ENCODE results near the gene KDM4D. TPM values are rescaled to one million over a fixed set of nuclear protein-coding genes. Genes with fewer than 3 reads are reported as not detected.

KDM4D gene
- total and polyA plus RNA-seq, 2 experiments from 2014 or later: 0.65 to 0.94 TPM

DNA sequence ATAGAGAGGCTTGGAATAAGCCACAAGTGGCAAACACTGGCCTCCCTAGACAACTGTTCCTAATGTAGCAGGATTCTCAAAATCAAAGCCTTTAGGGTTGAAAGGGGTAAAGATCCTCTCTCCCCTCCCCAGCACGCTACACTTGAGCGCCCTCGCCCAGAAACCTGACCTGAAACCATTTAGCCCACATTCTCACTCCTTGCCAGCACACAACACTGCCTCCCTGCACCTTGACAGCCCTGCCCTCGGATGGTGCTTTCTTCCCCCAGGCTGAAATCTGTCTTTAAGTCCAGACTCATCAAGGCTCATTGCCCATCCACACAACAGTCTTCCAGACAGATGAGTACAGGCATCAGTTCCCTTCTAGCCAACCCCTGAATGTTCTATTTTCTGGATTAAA lies 26.7 kb upstream of the KDM4D start:
- H3K27ac Mint-ChIP-seq: no peak overlapping the region
- ATAC-seq (peak; percentile 28; the same call in 1 of the 3 replicates), DNase-seq (ENCODE audit: low spot score) (no peak)
- no peaks in the 10 kb centered on the region; the same call in 2 of the 3 replicates for H3K36me3 Mint-ChIP-seq (ENCODE audit: low read depth)
- Histone ChIP-seq H3K4me1 (ENCODE audit: insufficient read depth) (peaks cover 13% of the 10 kb centered on the region), H3K4me3 (no peak overlapping the region), H4K20me1 (replicated peaks; ENCODE audit: insufficient read depth) (no peaks in the 10 kb centered on the region), H3K9me2 (ENCODE audit: insufficient read depth) (no peaks in the 10 kb centered on the region), H3K4me2 (no peak overlapping the region), H3F3A (replicated peaks; ENCODE audit: low read depth) (no peaks in the 10 kb centered on the region), H2AFZ (no peak overlapping the region), H3K36me3 (ENCODE audit: insufficient read depth) (no peaks in the 10 kb centered on the region), H3K27ac (ENCODE audit: low read depth) (no peak overlapping the region), H3K27me3 (ENCODE audit: insufficient read depth) (no peaks in the 10 kb centered on the region), H3K79me2 (replicated peaks; ENCODE audit: insufficient read depth) (no peaks in the 10 kb centered on the region)
- peaks cover 7% of the 10 kb centered on the region; the same call in 2 of the 3 replicates for H3K4me1 Mint-ChIP-seq
- no peak for TF ChIP-seq JUNB (IDR thresholded peaks at IDR 0.05; ENCODE audit: unreplicated experiment)
- TF ChIP-seq, protein P1, sequence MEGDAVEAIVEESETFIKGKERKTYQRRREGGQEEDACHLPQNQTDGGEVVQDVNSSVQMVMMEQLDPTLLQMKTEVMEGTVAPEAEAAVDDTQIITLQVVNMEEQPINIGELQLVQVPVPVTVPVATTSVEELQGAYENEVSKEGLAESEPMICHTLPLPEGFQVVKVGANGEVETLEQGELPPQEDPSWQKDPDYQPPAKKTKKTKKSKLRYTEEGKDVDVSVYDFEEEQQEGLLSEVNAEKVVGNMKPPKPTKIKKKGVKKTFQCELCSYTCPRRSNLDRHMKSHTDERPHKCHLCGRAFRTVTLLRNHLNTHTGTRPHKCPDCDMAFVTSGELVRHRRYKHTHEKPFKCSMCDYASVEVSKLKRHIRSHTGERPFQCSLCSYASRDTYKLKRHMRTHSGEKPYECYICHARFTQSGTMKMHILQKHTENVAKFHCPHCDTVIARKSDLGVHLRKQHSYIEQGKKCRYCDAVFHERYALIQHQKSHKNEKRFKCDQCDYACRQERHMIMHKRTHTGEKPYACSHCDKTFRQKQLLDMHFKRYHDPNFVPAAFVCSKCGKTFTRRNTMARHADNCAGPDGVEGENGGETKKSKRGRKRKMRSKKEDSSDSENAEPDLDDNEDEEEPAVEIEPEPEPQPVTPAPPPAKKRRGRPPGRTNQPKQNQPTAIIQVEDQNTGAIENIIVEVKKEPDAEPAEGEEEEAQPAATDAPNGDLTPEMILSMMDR (conservative IDR thresholded peaks at IDR 0.05; ENCODE audit: low read depth in 2 of 2): 0 out of 4 replicates have a peak, but pooled peaks of 1 of the 2 experiments have one; percentile 11
- H3K27me3 Mint-ChIP-seq (ENCODE audit: insufficient read depth, low read depth, poor library complexity): peaks cover 2% of the 10 kb centered on the region
- H3K4me3 Mint-ChIP-seq: no peak overlapping the region
- H3K9me3 Mint-ChIP-seq: peaks cover 3% of the 10 kb centered on the region; the same call in 2 of the 3 replicates

DNA sequence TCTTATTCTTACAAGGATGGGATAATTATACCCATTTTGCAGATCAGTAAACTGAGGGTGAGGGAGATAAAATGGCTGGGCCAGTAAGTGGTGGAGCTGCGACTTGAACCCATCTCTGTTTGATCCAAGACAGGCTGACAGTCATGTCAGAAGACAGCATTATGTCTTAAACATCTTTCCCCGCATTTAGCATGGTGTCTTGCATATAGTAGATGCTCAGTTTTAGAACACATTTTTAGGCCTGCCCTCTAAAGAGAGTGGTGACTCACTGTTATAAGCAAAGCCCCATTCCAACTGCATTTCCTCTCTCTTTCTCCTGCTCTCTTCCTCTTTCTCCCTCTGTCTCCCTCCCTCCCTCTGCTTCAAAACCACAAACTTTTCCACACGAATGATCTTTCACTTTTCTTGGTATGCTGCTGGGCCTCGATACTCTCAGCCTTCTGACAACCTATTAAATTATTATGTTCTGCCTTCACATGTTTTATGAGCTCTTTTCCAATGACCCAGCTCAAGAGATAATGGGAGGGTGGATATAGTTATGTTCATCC lies 25.4 kb upstream of the KDM4D start:
- Histone ChIP-seq H3K4me3 (no peak overlapping the region), H3K4me1 (ENCODE audit: insufficient read depth) (peaks cover 12% of the 10 kb centered on the region), H2AFZ (no peak overlapping the region), H3K36me3 (ENCODE audit: insufficient read depth) (no peaks in the 10 kb centered on the region), H3K79me2 (replicated peaks; ENCODE audit: insufficient read depth) (no peaks in the 10 kb centered on the region), H3K9me2 (ENCODE audit: insufficient read depth) (no peaks in the 10 kb centered on the region), H3K27me3 (ENCODE audit: insufficient read depth) (no peaks in the 10 kb centered on the region), H4K20me1 (replicated peaks; ENCODE audit: insufficient read depth) (no peaks in the 10 kb centered on the region), H3K4me2 (no peak overlapping the region), H3K27ac (ENCODE audit: low read depth) (no peak overlapping the region), H3F3A (replicated peaks; ENCODE audit: low read depth) (no peaks in the 10 kb centered on the region)
- DNase-seq (ENCODE audit: low spot score) (no peak), ATAC-seq (no peak)
- Mint-ChIP-seq H3K4me3 (no peak overlapping the region), H3K27me3 (ENCODE audit: insufficient read depth, low read depth, poor library complexity) (peaks cover 2% of the 10 kb centered on the region), H3K4me1 (peaks cover 6% of the 10 kb centered on the region; the same call in 2 of the 3 replicates), H3K36me3 (ENCODE audit: low read depth) (no peaks in the 10 kb centered on the region; the same call in 2 of the 3 replicates), H3K27ac (no peak overlapping the region), H3K9me3 (peaks cover 3% of the 10 kb centered on the region; the same call in 2 of the 3 replicates)
- TF ChIP-seq, protein P2, sequence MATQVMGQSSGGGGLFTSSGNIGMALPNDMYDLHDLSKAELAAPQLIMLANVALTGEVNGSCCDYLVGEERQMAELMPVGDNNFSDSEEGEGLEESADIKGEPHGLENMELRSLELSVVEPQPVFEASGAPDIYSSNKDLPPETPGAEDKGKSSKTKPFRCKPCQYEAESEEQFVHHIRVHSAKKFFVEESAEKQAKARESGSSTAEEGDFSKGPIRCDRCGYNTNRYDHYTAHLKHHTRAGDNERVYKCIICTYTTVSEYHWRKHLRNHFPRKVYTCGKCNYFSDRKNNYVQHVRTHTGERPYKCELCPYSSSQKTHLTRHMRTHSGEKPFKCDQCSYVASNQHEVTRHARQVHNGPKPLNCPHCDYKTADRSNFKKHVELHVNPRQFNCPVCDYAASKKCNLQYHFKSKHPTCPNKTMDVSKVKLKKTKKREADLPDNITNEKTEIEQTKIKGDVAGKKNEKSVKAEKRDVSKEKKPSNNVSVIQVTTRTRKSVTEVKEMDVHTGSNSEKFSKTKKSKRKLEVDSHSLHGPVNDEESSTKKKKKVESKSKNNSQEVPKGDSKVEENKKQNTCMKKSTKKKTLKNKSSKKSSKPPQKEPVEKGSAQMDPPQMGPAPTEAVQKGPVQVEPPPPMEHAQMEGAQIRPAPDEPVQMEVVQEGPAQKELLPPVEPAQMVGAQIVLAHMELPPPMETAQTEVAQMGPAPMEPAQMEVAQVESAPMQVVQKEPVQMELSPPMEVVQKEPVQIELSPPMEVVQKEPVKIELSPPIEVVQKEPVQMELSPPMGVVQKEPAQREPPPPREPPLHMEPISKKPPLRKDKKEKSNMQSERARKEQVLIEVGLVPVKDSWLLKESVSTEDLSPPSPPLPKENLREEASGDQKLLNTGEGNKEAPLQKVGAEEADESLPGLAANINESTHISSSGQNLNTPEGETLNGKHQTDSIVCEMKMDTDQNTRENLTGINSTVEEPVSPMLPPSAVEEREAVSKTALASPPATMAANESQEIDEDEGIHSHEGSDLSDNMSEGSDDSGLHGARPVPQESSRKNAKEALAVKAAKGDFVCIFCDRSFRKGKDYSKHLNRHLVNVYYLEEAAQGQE (IDR thresholded peaks at IDR 0.05; ENCODE audit: unreplicated experiment): no peak
- no peak for TF ChIP-seq NANOG (IDR thresholded peaks at IDR 0.05; ENCODE audit: borderline replicate concordance)
- TF ChIP-seq STAT1 (IDR thresholded peaks at IDR 0.05; ENCODE audit: unreplicated experiment): no peak
- no peak for TF ChIP-seq ZNF114 (CRISPR knock-in tag; IDR thresholded peaks at IDR 0.05)

Data from GM23338 (cell line).